ENCODE data around the gene HES3.

Gene HES3

DNA sequence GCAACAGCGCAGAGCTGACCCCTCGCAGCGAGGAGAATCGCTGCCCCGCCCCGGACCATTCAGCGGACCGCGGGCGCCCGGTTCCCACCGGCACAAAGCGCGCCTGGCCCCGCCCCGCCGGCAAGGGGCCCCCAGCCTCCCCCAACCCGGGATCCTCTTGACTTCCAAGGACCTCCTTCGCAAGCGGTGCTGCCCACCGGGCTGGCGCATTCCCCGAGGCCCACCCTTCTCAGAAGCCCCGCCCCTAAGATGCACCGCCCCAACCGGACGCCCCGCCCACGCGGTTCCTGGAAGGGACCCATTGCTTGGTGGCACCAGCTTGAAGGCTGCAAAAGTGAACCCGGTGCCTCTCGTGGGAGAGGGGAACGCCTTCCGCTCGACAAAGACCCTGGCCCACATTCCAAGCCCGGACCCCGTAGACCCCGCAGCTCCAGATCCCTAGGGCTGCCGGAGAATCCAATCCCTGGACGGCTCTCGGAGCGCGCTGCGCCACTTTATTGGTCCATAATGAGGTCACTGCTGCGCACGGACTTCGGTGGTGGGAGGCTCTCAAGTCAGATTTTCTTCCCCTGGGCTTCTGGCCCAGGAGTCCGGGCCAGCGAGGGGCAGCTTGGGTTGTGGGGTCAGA, 2.0 kb downstream of the HES3 start:
- DNase-seq (ENCODE audit: low read depth in 2 of 2), result peak; percentile 44 to 54

DNA sequence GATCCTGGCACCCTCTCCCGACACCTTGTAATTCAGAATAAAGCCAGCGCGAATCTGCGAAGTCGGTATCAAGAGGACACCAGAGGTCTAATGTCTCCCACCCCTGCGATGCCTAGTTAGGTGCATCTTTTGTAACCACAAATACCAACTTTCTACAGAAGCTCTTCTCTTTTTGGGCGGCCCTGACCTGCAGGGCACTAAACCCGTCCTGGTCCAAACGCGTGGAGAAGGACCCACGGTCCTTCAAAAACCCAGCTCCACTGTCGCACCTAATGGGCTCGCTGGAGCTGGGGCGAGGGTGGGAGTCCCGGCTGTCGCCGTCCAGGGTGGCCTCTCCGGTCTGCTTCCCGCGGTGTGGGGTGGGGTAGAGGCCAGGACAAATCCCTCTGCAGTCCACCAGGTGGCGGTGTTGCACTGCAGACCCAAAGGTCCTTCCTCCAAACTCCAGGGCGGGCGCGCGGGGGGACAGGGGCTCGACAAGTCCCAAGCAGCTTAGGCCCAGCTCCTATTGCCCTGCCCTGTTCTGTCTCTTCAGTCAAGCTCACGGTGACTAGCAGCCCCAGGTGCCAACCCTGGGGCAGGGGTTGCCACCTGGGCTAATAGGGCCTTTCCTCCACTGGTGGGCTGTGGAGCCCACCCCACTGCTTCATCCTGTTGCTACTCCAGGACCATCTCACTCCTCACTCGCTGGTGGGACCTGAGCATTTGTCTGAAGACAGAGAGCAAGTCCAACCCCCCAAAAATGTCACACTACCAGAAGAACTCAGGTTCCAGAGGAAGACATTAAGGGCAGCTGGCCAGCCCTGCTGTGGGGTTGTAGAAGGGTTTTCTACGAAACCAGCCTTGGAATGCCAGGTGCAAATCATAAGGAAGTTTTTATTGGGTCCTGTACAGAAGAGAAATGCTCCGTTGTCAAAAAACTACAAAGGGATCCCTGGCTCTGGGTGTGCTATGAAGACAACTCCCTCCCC, 2.8 kb downstream of the HES3 start:
- DNase-seq (ENCODE audit: low read depth in 2 of 2), result peak; percentile 60 to 62

DNA sequence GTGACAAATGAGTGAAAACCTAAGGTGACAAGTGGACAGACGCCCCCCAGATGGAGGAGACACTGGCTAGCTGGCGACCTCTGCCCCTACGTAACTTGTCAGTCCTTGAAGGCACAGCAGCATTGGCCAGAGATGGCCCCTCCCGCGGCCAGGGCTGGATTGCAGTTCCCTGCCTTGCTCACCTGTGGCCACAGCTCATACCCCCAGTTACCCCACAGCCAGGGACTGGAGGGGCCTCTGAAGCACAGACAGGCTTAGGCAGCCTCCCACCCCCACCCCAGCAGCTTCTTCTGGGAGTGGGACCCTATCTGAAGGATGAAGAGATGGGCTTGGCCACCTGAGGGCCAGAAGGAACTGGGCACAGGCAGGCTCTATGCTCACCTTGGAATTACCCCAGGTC, 3.7 kb downstream of the HES3 start:
- no peak for DNase-seq (ENCODE audit: low read depth in 2 of 2)

DNA sequence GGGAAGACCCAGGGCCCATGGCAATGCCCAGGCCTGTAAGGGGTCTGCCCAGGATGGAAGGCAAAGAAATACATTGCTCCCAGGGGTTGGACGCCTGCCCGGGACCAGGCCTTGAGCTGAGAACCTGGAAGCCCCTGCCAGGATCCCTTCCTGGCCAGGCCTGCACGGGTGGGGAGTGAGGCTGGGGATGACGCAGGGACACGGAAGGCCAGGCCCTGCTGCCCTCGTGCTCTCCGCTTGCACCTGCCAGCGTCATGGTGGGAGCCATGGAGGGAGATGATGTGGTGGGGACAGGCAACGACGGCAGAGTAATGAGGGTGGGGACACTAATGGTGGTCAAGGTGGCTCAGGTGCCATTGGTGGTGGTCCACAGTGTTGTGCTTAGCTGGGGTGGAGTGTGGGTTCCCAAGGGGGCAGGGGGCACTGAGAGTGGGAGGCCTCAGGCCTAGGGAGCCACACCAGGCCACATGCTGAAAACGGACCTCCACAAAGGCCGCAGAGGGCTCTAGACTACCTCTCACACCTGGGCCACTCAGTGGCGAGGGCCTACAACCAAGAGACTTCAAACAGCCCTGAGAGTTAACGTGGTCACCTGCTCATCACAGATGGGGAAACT, 4.3 kb downstream of the HES3 start:
- DNase-seq (ENCODE audit: low read depth in 2 of 2), result no peak

DNA sequence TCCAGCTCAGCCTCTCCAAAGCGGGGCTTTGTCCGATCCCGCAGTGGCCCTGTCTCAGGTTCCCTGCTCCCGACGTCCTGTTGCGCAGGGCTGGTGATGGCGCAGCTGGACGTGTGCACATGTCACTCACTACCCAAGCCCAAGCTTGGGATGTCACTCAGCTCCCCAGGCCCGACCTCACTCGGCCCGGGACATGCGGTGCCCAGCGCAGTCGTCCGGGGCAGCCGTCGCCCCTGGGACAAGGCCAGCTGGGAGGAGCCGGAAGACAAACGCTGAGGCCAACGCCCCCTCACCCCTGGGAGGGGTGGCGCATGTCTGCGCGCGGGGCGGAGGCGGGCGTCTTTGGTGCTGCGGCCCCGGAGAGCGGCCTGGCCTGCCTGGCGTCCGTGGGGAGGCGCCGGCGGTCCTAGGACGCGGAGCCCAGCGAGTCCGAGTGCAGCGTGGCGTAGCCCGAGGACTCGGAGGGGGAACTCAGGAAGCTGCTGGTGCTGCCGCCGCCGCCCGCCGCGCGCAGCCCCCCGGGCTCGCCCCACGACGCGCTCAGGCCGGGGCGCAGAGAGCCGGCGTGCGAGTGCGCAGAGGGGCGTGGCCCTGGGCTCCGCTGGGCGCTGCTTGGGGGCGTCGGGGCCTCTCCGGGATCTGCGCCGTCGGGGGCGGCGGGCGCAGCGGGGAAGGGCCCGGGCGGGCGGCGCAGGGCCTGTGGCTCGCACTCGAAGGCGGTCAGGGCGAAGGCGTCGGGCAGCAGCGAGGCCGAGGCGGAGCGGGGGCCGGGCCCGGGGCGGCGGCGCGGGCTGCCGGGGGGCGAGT, 5.2 kb downstream of the HES3 start:
- no peak for DNase-seq (ENCODE audit: low read depth in 2 of 2)

DNA sequence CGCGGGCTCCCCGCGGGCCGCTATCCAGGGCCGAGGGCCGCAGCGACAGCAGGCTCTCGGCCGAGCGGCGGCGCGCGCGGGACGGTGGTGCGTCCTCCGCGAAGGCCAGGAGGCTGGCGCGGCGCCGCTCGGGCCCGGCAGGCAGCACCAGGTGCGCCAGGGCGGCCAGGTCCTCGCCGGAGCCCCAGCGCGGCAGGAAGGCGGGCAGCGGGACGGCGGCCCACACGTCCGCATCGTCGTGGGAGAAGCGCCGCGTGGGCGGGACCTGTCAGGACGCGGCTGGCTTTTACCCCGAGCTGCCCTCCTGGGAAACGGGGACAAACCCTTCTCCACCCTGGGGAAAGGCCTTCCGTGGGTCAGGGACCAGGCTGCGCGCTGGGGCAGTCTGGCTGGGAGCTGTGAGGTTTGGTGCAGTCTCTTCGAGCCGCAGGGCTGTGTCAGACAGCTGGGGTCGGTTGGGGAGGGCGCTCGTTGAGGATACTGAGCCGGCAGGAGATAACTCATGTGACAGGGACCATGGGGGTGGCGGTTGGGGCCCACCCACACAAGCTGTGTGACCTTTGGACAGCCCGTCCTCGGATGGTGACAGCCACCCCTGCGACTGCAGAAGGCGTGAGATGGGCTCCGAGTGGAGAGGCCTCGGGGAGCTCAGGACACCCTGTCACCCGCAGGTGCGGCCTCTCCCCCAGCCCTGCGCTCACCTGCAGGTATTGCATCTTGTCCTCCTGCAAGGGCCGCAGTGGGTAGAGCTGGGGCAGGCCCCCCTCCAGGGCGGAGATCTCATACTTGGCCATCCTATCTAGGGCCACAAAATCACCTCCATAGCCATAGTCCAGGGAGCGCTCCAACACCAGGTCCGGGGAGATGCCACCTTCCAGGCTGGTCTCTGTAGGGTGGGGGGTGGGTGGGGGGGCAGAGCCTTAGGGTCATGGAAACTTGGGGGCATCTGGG, 6.0 kb downstream of the HES3 start:
- no peak for DNase-seq (ENCODE audit: low read depth in 2 of 2)

DNA sequence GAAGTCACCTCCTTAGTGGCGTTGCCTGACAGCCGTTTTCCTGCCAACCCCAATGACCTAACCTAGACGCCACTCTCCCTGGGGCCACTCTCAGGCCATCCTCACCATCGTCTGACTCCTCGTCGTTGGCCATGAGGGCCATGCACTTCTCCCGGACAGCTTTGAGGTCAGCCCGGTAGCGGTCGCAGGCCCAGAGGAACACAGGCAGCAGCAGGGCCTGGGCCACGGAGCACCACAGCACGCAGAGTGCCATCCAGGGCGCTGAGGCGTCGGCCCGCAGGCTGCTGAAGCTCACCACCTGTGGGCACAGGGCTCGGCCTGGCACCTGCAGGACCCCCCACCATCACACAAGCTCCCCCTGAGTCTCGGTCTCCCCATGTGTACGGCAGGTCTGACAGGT, 7.3 kb downstream of the HES3 start:
- no peak for DNase-seq (ENCODE audit: low read depth in 2 of 2)

DNA sequence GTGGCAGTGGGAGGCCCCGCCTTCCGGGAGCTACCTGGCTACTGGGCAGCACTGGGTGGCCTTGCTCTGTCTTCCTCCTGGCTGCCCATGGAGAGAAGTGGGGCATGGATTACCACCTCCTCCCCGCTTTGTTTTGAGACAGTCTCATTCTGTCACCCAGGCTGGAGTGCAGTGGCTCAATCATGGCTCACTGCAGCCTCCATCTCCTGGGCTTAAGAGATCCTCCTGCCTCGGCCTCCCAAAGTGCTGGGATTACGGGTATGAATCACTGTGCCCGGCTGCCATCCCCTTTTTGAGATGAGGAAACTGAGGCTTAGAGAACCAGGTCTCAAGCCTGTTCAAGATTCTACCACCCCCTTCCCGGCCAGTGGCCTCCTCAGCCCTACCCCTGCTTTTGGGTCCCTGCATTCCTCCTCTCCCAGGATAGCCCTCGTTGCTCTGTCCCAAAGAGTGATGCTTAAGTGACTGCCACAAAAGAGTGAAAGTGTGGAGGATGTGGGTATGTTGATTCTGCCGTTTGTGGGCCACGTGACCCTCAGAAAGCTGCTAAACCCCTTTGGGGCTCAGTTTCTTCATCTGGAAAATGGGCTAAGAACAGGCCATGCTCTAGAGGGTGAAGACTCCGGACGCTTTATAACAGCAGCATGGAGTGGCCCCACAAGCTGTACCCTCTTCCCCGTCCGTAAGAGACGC, 7.8 kb downstream of the HES3 start:
- no peak for DNase-seq (ENCODE audit: low read depth in 2 of 2)

DNA sequence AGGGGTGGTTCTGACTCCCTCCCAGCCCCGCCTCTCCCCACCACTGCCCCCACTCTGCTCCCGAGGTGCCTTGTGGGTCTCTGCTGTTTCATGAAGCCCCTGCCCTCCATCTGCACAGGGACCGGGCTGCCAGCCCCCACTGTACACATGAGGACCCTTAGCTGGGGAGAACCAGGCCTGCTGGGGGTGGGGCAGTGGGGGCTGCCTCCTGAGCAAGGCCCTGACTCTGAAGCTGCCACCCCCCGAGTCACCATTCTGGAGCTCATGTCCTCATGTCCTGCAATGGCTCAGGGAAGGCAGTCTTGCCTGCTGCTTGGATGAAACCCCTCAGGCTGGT, 8.4 kb downstream of the HES3 start:
- no peak for DNase-seq (ENCODE audit: low read depth in 2 of 2)

DNA sequence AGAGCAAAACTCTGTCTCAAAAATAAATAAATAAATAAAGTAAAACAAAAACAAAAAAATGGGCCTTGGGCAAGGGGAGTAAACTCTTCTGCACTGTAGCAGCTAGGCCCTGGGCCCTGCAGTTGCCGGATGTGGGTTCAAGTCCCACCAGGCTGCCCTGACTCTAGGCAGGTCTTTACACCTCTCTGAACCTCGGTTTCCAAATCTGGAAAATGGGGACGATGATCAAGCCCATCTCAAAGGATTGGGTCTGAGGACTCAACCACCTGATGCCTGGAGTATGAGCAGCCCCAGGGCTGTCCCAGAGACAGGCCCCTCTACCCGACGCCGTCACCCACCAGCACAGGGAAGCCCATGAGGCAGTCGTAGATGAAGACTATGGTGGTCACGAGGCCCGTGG, 9.4 kb downstream of the HES3 start:
- DNase-seq (ENCODE audit: low read depth in 2 of 2), result no peak

DNA sequence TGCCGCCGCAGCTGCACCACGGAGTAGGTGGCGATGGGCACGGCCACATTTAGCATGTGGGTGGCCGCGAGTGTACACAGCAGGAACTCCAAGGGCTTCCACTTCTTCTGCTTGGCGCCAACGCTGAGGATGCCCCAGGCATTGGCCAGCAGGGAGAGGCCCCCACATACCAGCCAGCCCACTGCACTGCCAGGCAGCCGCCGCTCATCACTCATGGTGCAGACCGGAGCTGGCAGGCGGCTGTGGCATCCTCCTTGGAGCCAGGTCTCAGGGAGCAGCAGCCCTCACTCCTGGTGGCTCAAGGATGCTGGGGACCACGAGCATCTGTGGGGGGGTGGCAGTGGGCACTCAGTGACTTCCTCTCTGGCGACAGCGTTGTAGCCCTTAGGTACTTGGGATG, 10.7 kb downstream of the HES3 start:
- no peak for DNase-seq (ENCODE audit: low read depth in 2 of 2)

DNA sequence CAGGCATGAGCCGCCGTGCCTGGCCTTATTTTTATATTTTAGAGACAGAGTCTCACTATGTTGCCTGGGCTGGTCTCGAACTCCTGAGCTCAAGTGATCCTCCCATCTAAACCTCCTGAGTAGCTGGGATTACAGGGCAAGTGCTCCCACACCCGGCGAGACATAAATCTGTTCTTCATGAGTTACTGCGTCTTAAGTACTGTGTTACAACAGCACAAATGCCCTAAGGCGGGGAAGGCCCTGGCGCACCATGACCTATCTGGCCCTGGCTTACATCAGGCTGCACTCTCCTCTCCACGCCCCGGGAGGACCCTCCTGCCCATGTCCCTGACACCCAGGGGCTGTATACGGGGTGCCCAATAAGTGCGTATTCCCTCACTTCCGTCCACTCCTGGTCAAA, 12.7 kb downstream of the HES3 start:
- no peak for DNase-seq (ENCODE audit: low read depth in 2 of 2)

DNA sequence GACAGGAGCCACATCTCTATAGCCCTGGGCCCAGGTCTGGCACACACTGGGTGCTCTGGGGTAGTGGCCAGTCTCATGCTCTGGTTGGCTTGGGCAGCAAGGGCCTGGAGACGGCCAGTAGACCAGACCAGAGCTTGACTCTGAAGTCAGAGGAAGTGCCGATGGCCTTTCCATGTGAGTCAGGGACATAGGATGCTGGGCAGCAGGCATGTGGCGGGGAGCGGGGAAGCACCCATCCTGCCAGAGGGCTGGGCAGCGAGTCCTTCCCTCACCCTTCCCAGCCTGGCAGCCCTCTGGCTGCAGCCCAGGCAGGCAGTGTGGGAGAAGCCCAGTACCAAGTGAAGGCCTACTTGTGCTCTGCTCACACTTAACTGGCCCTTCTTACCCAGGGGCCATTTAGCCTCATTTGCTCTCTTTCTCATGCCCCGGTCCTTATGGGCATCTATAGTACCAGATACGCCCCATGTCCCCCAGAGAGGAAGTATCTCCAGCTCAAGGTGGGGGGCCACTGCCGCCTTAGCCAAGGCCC, 13.6 kb downstream of the HES3 start:
- DNase-seq (ENCODE audit: low read depth in 2 of 2), result no peak

DNA sequence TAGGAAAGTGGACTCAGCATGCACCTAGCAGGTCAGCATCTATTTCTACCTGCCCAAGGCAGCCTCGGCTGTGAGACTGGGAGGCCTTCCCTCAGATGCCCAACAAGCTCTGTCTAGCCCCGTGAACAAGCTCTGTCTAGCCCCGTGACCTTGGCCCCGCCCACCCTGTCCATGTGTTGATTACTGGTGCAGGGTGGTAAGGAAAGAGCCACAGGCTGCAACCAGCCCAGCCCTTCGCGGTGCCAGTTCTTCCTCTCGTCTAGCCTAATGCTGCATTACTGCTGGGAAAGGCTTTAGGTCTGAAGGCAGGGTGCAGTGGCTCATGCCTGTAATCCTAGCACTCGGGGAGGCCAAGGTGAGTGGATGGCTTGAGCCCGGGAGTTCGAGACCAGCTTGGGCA, 14.7 kb downstream of the HES3 start:
- no peak for DNase-seq (ENCODE audit: low read depth in 2 of 2)

DNA sequence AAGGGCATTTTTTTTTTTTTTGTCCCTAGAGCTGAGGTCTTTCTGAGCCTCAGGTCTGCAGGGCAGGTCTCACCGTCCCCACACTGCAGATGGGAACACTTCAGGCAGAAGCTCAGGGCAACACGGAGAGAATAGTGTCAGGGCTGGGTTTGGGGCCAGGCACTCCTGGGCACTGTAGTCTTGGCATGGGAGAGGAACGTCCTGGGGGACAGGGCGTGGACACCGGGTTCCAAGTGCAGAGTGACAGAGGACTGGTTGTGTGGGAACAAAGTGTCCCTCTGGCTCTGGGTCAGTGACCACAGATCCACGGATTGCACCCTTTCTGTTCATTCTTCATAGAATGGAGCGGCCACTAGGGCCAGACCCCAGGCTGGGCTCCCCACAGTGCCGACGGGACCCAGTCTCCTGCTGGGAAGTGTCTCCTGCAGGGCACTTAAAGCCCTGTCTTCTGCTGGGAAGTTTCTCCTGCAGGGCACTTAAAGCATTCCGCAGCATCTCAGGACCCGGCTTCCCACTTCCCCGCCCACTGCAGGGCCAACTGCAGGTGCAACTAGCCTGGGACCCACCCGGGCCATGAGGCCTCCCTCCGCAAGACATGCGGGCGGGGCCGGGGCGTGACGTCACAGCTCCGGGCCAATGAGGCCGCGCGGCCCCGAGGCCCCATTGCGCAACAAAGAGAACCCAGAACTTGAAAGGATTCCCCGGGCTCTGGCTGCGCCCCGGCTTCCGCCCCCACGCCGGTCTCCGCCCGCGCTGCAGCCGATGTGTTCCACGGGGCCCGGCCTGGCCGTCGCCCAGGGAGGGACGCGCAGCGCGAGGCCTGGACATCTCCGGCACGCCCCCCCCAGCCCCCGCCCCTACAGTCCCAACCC, 15.7 kb downstream of the HES3 start:
- DNase-seq (ENCODE audit: low read depth in 2 of 2), result peak; percentile 72 to 73

DNA sequence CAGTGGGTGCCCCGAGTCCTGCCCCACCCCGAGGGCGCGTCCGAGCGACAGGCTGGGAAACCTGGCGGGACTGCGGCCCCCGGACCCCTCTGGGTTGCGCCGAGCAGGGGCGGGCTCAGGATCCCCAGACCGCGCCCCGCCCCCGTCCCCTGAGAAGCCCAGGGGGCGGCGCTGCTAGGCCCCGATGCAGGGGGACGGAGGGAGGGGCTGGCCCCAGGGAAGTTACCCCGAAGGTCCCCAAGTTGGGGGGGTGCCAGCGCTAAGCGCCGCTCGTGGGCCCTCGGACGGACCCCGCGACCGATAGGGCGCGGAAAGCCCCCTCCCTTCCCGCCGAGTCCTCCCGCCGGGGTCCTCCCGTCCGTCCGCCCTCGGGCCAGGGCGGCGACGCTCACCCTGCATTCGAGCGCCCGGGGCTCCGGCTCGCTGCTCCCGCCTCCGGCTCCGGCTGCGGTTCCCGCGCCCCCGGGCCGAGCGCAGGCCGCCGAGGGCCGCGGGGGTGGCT, 16.5 kb downstream of the HES3 start:
- no peak for DNase-seq (ENCODE audit: low read depth in 2 of 2)

DNA sequence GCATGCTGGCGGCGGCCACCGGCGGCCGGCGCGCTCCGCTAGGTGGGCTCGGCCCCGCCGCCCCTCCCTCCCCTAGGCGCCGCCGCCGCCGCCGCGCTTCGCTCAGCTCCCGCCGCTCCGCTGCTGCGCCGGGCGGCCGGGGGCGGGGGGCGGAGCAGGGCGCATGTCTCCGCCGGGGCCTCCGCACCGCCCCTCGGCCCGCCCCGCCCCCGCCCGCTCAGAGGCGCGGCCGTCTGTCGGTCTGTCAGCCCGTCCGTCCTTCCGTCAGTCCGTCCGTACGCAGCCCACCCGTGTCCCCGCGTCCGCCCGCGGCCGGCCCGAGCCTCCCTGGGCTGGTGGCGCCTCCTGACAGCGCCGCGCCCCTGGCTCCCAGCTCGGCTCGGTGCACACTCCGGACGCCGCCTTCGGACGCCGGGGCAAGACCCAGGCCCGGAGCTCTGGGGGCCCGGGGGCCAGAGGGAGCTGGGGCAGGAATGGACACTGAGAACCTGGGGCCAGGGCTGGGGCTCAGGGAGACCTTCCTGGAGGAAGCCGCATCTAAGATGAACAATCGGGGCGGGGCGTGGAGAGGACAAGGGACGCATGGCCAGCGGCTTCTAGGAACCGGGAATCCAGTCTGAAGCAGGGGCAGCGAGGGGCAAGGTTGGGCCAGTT, 17.1 kb downstream of the HES3 start, which contains the start of gene GPR153:
TSS of gene GPR153 (minus strand) at position 138 of the 654 bp plus-strand sequence. CDS start 6,193 bp downstream, outside the sequence.
- peak; percentile 41 for DNase-seq (ENCODE audit: low read depth in 2 of 2)

DNA sequence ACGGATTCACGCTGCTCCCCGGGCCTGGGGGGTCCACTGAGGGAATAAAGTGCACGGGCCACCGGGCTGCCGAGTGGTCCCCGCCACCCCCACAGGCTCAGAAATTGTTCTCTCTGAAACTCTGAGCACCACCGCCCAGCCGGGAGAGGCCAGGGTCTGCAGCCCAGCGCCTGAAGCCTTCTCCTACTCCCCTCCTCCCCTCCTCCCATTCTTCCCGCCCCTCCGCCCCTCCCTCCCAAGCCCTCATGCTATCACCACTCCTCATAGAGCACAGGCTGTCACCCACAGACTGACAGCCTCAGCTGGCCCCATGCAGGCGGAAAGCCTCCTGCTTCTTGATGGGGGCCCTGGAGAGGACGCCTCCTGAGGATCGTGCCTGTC, 17.6 kb downstream of the HES3 start:
- DNase-seq (ENCODE audit: low read depth in 2 of 2), result no peak
